Thoracic aorta (tissue), 2 donors: ENCODE results near the gene CYTIP. TPM values are rescaled to one million over a fixed set of nuclear protein-coding genes. Genes with fewer than 3 reads are reported as not detected.
A peak's percentile ranks its signal among the peaks of the same experiment; 100 is the strongest.

Experiments used
- ATAC-seq: fragments of 150-250 bp; one replicate; pipeline ENCODE4 v1.8.0; 2017; ENCODE audit warnings: low read depth; ENCODE audit not compliant: insufficient number of reproducible peaks, low FRiP score
- DNase-seq: peaks from one replicate; pipeline ENCODE4 v3.0.0-alpha.2; 2020; ENCODE audit warnings: low spot score
- H3K27ac ChIP-seq, 2 donors: fragments of 200-600 bp; sonication (generic); 1 replicate in 1 of 2; 2 replicates in 1 of 2; pipeline ENCODE4 v1.5.1; 2016; ENCODE audit warnings: mild to moderate bottlenecking in 2 of 2, moderate library complexity in 2 of 2
- H3K27me3 ChIP-seq: fragments of 200-600 bp; sonication (generic); replicated peaks from 2 replicates; pipeline ENCODE4 v1.6.0; 2016; ENCODE audit warnings: mild to moderate bottlenecking; ENCODE audit not compliant: insufficient read depth
- H3K36me3 ChIP-seq: fragments of 200-600 bp; sonication (generic); one replicate; pipeline ENCODE4 v1.5.1; 2016
- H3K4me1 ChIP-seq, 2 donors: fragments of 200-600 bp; sonication (generic); 1 replicate in 1 of 2; 2 replicates in 1 of 2; pipeline versions ENCODE4 v1.5.1 to v1.6.0; 2016; ENCODE audit warnings: low read depth in 2 of 2, mild to moderate bottlenecking in 1 of 2; ENCODE audit not compliant: control insufficient read depth in 1 of 2
- H3K4me3 ChIP-seq: fragments of 200-600 bp; sonication (generic); 2 replicates; pipeline ENCODE4 v1.5.1; 2016; ENCODE audit warnings: mild to moderate bottlenecking
- H3K9me3 ChIP-seq: fragments of 200-600 bp; sonication (generic); 2 replicates; pipeline ENCODE4 v1.5.1; 2016
- CTCF ChIP-seq: fragments of 200-600 bp; sonication (generic); IDR thresholded peaks from one replicate; pipeline ENCODE4 v1.5.1; 2019; ENCODE audit warnings: antibody characterized with exemption
- total RNA-seq, 2 donors: library from RNA; depleted of rRNA; stranded (reverse); fragments of >200 nt; gene quantifications; one replicate each; pipeline versions ENCODE4 v1.1.0 to v1.2.3, GENCODE V29; 2016

The CYTIP gene
- total RNA-seq, 2 donors from 2014 or later = 4.5 to 21.2 TPM

- ATAC-seq = no peak
- Histone ChIP-seq H3K4me3 (no peak overlapping the region), H3K9me3 (no peaks in the 10 kb centered on the region), H3K27me3 (no peaks in the 10 kb centered on the region), H3K27ac (peak overlapping the region in 1 of 2 donors; percentile 23), H3K36me3 (no peaks in the 10 kb centered on the region), H3K4me1 (no peaks in the 10 kb centered on the region)
- DNase-seq = no peak
- no peak for TF ChIP-seq CTCF
Observed at GRCh38 chr2:157419031-157419575, 24.8 kb downstream of the CYTIP start.

GRCh38 chr2:157418239-157418641 is 25.6 kb downstream of the CYTIP start:
- H3K4me1 ChIP-seq = no peaks in the 10 kb centered on the region
- ATAC-seq (no peak), DNase-seq (no peak)
- no peak for TF ChIP-seq CTCF
- no peak overlapping the region for H3K4me3 ChIP-seq
- H3K27ac ChIP-seq = no peak overlapping the region
- no peaks in the 10 kb centered on the region for H3K36me3 ChIP-seq
- H3K27me3 ChIP-seq = no peaks in the 10 kb centered on the region
- H3K9me3 ChIP-seq = no peaks in the 10 kb centered on the region

GRCh38 chr2:157415591-157416101 is 28.2 kb downstream of the CYTIP start:
- no peaks in the 10 kb centered on the region for H3K36me3 ChIP-seq
- no peaks in the 10 kb centered on the region for H3K27me3 ChIP-seq
- no peak for TF ChIP-seq CTCF
- DNase-seq (no peak), ATAC-seq (no peak)
- H3K9me3 ChIP-seq = no peaks in the 10 kb centered on the region
- H3K4me3 ChIP-seq = no peak overlapping the region
- H3K4me1 ChIP-seq = no peaks in the 10 kb centered on the region
- H3K27ac ChIP-seq = no peak overlapping the region

GRCh38 chr2:157414050-157414449 is 29.8 kb downstream of the CYTIP start:
- ATAC-seq (no peak), DNase-seq (no peak)
- Histone ChIP-seq H3K4me3 (no peak overlapping the region), H3K36me3 (no peaks in the 10 kb centered on the region), H3K4me1 (no peaks in the 10 kb centered on the region), H3K9me3 (no peaks in the 10 kb centered on the region), H3K27me3 (no peaks in the 10 kb centered on the region), H3K27ac (no peak overlapping the region)
- no peak for TF ChIP-seq CTCF

GRCh38 chr2:157413326-157414035 is 30.4 kb downstream of the CYTIP start:
- DNase-seq = no peak
- no peak for TF ChIP-seq CTCF
- no peaks in the 10 kb centered on the region for H3K9me3 ChIP-seq
- H3K4me1 ChIP-seq = no peaks in the 10 kb centered on the region
- no peaks in the 10 kb centered on the region for H3K27me3 ChIP-seq
- H3K4me3 ChIP-seq = no peak overlapping the region
- ATAC-seq = no peak
- H3K27ac ChIP-seq = no peak overlapping the region
- no peaks in the 10 kb centered on the region for H3K36me3 ChIP-seq
